Measurements from ENCODE around the gene CNNM4.

DNA sequence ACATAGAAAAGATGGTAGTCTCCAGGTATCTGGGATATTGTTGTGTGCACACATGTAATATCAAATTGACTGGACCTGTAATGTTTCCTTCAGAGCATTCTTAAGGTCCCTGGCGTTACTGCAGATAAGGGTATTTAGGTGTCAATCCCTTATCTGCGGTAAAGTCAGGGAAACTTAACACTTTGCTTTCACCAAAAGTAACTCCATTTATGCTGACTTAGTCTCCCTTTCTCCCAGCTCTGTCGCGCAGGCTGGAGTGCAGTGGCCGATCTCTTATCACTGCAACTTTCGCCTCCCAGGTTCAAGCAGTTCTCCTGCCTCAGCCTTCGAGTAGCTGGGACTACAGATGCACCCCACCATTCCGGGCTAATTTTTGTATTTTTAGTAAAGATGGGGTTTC lies 57.2 kb downstream of the CNNM4 start:
- TF ChIP-seq RORB (CRISPR knock-in tag; IDR thresholded peaks at IDR 0.05) (no peak), SP1 (CRISPR knock-in tag; conservative IDR thresholded peaks at IDR 0.05) (no peak), MAX (CRISPR knock-in tag; IDR thresholded peaks at IDR 0.05) (no peak)

Measured in WTC11 (cell line).